ENCODE results near the gene FLOT2. TPM values are rescaled to one million over a fixed set of nuclear protein-coding genes. Genes with fewer than 3 reads are reported as not detected.

The FLOT2 gene
- total RNA-seq: 100 to 1,000 TPM in 3 of 9 donors, 10 to 100 TPM in 6; 81.1 to 139 (median 95.2) TPM
- polyA plus RNA-seq: 10 to 100 TPM; 52.7 to 68.5 TPM
- long read RNA-seq, donor 1, transcript FLOT2-210 (11 exons, 2,585 nt): minor isoform, 6 of 198 reads
- long read RNA-seq, donor 1, transcript FLOT2-202 (11 exons, 2,618 nt): major isoform, 140 of 198 reads
- long read RNA-seq, donor 1, partial matches to known transcripts: 20 of 198 reads
- long read RNA-seq, donor 1, other reads (novel, unspliced or antisense): 31 of 198 reads
- long read RNA-seq, donor 2, transcript FLOT2-210 (11 exons, 2,585 nt): minor isoform, 28 of 582 reads
- long read RNA-seq, donor 2, transcript FLOT2-202 (11 exons, 2,618 nt): major isoform, 483 of 582 reads
- long read RNA-seq, donor 2, partial matches to known transcripts: 23 of 582 reads
- long read RNA-seq, donor 2, other reads (novel, unspliced or antisense): 44 of 582 reads
- long read RNA-seq, donor 3, transcript FLOT2-202 (11 exons, 2,618 nt): major isoform, 139 of 187 reads
- long read RNA-seq, donor 3, partial matches to known transcripts: 17 of 187 reads
- long read RNA-seq, donor 3, other reads (novel, unspliced or antisense): 28 of 187 reads

- peak; percentile 25 to 87 (median 77) for ATAC-seq
- DNase-seq: peak; percentile 63 to 82 (median 64)
- TF ChIP-seq POLR2A (IDR thresholded peaks at IDR 0.05) (peak in 1 of 2 donors; percentile 54), CTCF (IDR thresholded peaks at IDR 0.05) (peak in 6 of 12 donors; percentile 9 to 45 (median 20))
- intact Hi-C loops (cut with DNase I): loop anchor here in 8 of 10 donors (5.0 to 10.0 kb wide), 7 partner anchors 40 to 135 kb away; partner anchors contain the start of genes FAM222B (in 2 of the 8), ERAL1 (in 1 of the 8) and PHF12 (in 1 of the 8)
- WGBS, 4 donors: 0 to 1% (median 1%) methylated on average over 20 to 73 of the region's 73 CpGs
- H3K36me3 ChIP-seq: no peaks in the 10 kb centered on the region
- peak within 1 kb of the TSS; percentile 60 to 97 (median 86) for H3K27ac ChIP-seq
- H3K9me3 ChIP-seq: no peaks in the 10 kb centered on the region
- no peaks in the 10 kb centered on the region for H3K27me3 ChIP-seq
- peaks cover 3 to 69% (median 31%) of the 10 kb centered on the region in 12 donors for H3K4me1 ChIP-seq
- peak within 1 kb of the TSS; percentile 72 to 98 (median 92) for H3K4me3 ChIP-seq
Measured at GRCh38 chr17:28896884-28897768, at the start of gene FLOT2. FLOT2 (minus strand) TSS chr17:28897733; CDS start chr17:28897574, 159 bp downstream.

GRCh38 chr17:28946239-28946638 is 48.7 kb upstream of the FLOT2 start:
- intact Hi-C loops (cut with DNase I): loop anchor here in 6 of 10 donors (5.0 to 10.0 kb wide), 7 partner anchors 44 to 611 kb away; partner anchors contain the start of genes DHRS13 (in 3 of the 6), FLOT2 (in 1 of the 6), IFT20 (in 1 of the 6) and NUFIP2 (in 1 of the 6)

More at GRCh38 chr17:28946239-28946638, 48.7 kb upstream of the FLOT2 start:
- DNase-seq (no peak), ATAC-seq (peak in 1 of 4 donors; percentile 1)
- Histone ChIP-seq H3K27ac (peak overlapping the region in 10 of 12 donors; percentile 10 to 73 (median 48)), H3K9me3 (no peaks in the 10 kb centered on the region), H3K36me3 (peaks cover 0 to 32% (median 13%) of the 10 kb centered on the region in 9 donors), H3K4me1 (peaks cover 0 to 79% (median 56%) of the 10 kb centered on the region in 12 donors), H3K27me3 (no peaks in the 10 kb centered on the region), H3K4me3 (peak overlapping the region in 1 of 12 donors; percentile 8)
- TF ChIP-seq CTCF (IDR thresholded peaks at IDR 0.05): no peak
- TF ChIP-seq POLR2A (IDR thresholded peaks at IDR 0.05): no peak
- 26 to 39% (median 32%) methylated on average over 4 of the region's 4 CpGs for WGBS, 4 donors
